Lower lobe of right lung (tissue), 2 donors: ENCODE results near the gene RALGAPA1. TPM values are rescaled to one million over a fixed set of nuclear protein-coding genes. Genes with fewer than 3 reads are reported as not detected.
"Not testable (repeated sequence)": the region's sequence is repeated elsewhere in the genome, so short reads cannot be mapped to it uniquely, and the experiment has no call there.

ENCODE experiments used
- ATAC-seq, 2 donors: fragments of 200-7000 bp; cut with Tn5 transposase; one replicate each; pipeline ENCODE4 v1.9.1; 2020 to 2022; ENCODE audit warnings: mild to moderate bottlenecking in 2 of 2, moderate library complexity in 2 of 2
- DNase-seq: peaks from one replicate; pipeline ENCODE4 v3.0.0-alpha.2; 2020
- H3K27ac ChIP-seq: fragments of 200-600 bp; one replicate; pipeline ENCODE4 v1.8.0; 2022
- H3K27me3 ChIP-seq: fragments of 200-600 bp; one replicate; pipeline ENCODE4 v1.8.0; 2022; ENCODE audit warnings: low read depth
- H3K36me3 ChIP-seq: fragments of 200-600 bp; one replicate; pipeline ENCODE4 v1.8.0; 2022; ENCODE audit warnings: mild to moderate bottlenecking
- H3K4me1 ChIP-seq: fragments of 200-600 bp; one replicate; pipeline ENCODE4 v1.8.0; 2022
- H3K4me3 ChIP-seq: fragments of 200-600 bp; one replicate; pipeline ENCODE4 v1.8.0; 2022; ENCODE audit warnings: mild to moderate bottlenecking
- H3K9me3 ChIP-seq: fragments of 200-600 bp; one replicate; pipeline ENCODE4 v1.8.0; 2022
- CTCF ChIP-seq: fragments of 200-600 bp; IDR thresholded peaks from one replicate; pipeline ENCODE4 v1.8.0; 2022; ENCODE audit warnings: antibody characterized with exemption, mild to moderate bottlenecking
- intact Hi-C: fragments of 100-400 bp; cut with DNase I; formaldehyde crosslinking; loops from one replicate; pipeline ENCODE4 v1.11.0; 2022
- total RNA-seq: library from RNA; stranded (reverse); fragmentation: NEBNext Ultra II Directional; extraction: Animal tissue kit (Norgen Biotek cat#: 25700); gene quantifications from one replicate; pipeline ENCODE4 v1.2.1, GENCODE V29; 2021
- donor health status: DM: no; HTN: yes; CAD: no; lungs with severe emphysema.

RALGAPA1 gene
- total RNA-seq, 1 donor from 2014 or later = 64.9 TPM

GRCh38 chr14:35786856-35787255 is 22.2 kb downstream of the RALGAPA1 start:
- Histone ChIP-seq H3K9me3 (peaks cover 2% of the 10 kb centered on the region), H3K36me3 (no peaks in the 10 kb centered on the region), H3K27ac (no peak overlapping the region), H3K27me3 (no peaks in the 10 kb centered on the region), H3K4me1 (no peaks in the 10 kb centered on the region), H3K4me3 (no peak overlapping the region)
- DNase-seq (no peak), ATAC-seq (no peak)
- TF ChIP-seq CTCF = no peak
- intact Hi-C loops = no loop called here

GRCh38 chr14:35783699-35784098 is 25.4 kb downstream of the RALGAPA1 start:
- ATAC-seq (no peak), DNase-seq (no peak)
- Histone ChIP-seq H3K9me3 (peaks cover 13% of the 10 kb centered on the region), H3K27ac (no peak overlapping the region), H3K27me3 (no peaks in the 10 kb centered on the region), H3K4me1 (no peaks in the 10 kb centered on the region), H3K36me3 (no peaks in the 10 kb centered on the region), H3K4me3 (no peak overlapping the region)
- intact Hi-C loops = no loop called here
- TF ChIP-seq CTCF = no peak

GRCh38 chr14:35779368-35779767 is 29.7 kb downstream of the RALGAPA1 start:
- no peak overlapping the region for H3K4me3 ChIP-seq
- no peak for TF ChIP-seq CTCF
- ATAC-seq (no peak), DNase-seq (no peak)
- intact Hi-C loops = no loop called here
- H3K27me3 ChIP-seq = no peaks in the 10 kb centered on the region
- H3K27ac ChIP-seq = no peak overlapping the region
- no peaks in the 10 kb centered on the region for H3K4me1 ChIP-seq
- peaks cover 13% of the 10 kb centered on the region for H3K9me3 ChIP-seq
- no peaks in the 10 kb centered on the region for H3K36me3 ChIP-seq

- ATAC-seq, intact Hi-C loops, H3K4me3 ChIP-seq, DNase-seq, H3K36me3 ChIP-seq, H3K4me1 ChIP-seq, H3K27ac ChIP-seq, H3K27me3 ChIP-seq: not testable (repeated sequence)
- peaks cover 13% of the 10 kb centered on the region for H3K9me3 ChIP-seq
Observed at GRCh38 chr14:35777550-35777949, 31.5 kb downstream of the RALGAPA1 start.

- TF ChIP-seq CTCF = no peak
- H3K4me3 ChIP-seq = no peak overlapping the region
- H3K9me3 ChIP-seq = peaks cover 11% of the 10 kb centered on the region
- no peaks in the 10 kb centered on the region for H3K27me3 ChIP-seq
- DNase-seq = no peak
- intact Hi-C loops = no loop called here
- no peaks in the 10 kb centered on the region for H3K36me3 ChIP-seq
- ATAC-seq = no peak
- H3K4me1 ChIP-seq = no peaks in the 10 kb centered on the region
- H3K27ac ChIP-seq = no peak overlapping the region
Observed at GRCh38 chr14:35776823-35777222, 32.3 kb downstream of the RALGAPA1 start.

GRCh38 chr14:35776085-35776484 is 33.0 kb downstream of the RALGAPA1 start:
- intact Hi-C loops, H3K27ac ChIP-seq, DNase-seq: not testable (repeated sequence)

GRCh38 chr14:35766700-35767082 is 42.4 kb downstream of the RALGAPA1 start:
- H3K9me3 ChIP-seq = no peaks in the 10 kb centered on the region

More at GRCh38 chr14:35776085-35776484, 33.0 kb downstream of the RALGAPA1 start:
- ATAC-seq, H3K9me3 ChIP-seq, H3K27me3 ChIP-seq, H3K4me3 ChIP-seq, H3K36me3 ChIP-seq, H3K4me1 ChIP-seq: not testable (repeated sequence)

More at GRCh38 chr14:35766700-35767082, 42.4 kb downstream of the RALGAPA1 start:
- TF ChIP-seq CTCF = no peak
- Histone ChIP-seq H3K27me3 (no peaks in the 10 kb centered on the region), H3K4me1 (no peaks in the 10 kb centered on the region), H3K36me3 (peaks cover 21% of the 10 kb centered on the region), H3K4me3 (no peak overlapping the region), H3K27ac (no peak overlapping the region)
- no peak for DNase-seq
- intact Hi-C loops = no loop called here
- no peak for ATAC-seq
